HG03045 (cell line): ENCODE data around the gene MNT.
A peak's percentile ranks its signal among the peaks of the same experiment; 100 is the strongest.

Experiments used
- ATAC-seq: cut with Tn5 transposase; IDR thresholded peaks from one replicate; pipeline ENCODE4 v1.9.1; 2021; ENCODE audit warnings: mild to moderate bottlenecking, moderate library complexity; ENCODE audit not compliant: unreplicated experiment

MNT gene

GRCh38 chr17:2396568-2397246 is 4.2 kb downstream of the MNT start:
- ATAC-seq: no peak

- ATAC-seq: no peak
Measured at GRCh38 chr17:2396192-2396567, 4.7 kb downstream of the MNT start.

GRCh38 chr17:2395258-2396181 is 5.3 kb downstream of the MNT start:
- ATAC-seq: no peak

GRCh38 chr17:2394775-2395201 is 6.1 kb downstream of the MNT start:
- ATAC-seq: no peak

- ATAC-seq: no peak
Measured at GRCh38 chr17:2393954-2394749, 6.7 kb downstream of the MNT start.

- peak; percentile 42 for ATAC-seq
Measured at GRCh38 chr17:2393174-2393953, 7.5 kb downstream of the MNT start.

- ATAC-seq: peak; percentile 58
Measured at GRCh38 chr17:2392252-2393173, 8.3 kb downstream of the MNT start.

- ATAC-seq: no peak
Measured at GRCh38 chr17:2391597-2392251, 9.1 kb downstream of the MNT start.

GRCh38 chr17:2390199-2390836 is 10.5 kb downstream of the MNT start:
- ATAC-seq: no peak

GRCh38 chr17:2388683-2389055 is 12.2 kb downstream of the MNT start:
- ATAC-seq: no peak

GRCh38 chr17:2388020-2388682 is 12.7 kb downstream of the MNT start:
- ATAC-seq: no peak

- ATAC-seq: no peak
Measured at GRCh38 chr17:2387086-2388019, 13.5 kb downstream of the MNT start.

- no peak for ATAC-seq
Measured at GRCh38 chr17:2386400-2387085, 14.3 kb downstream of the MNT start.

GRCh38 chr17:2385240-2386210 is 15.3 kb downstream of the MNT start:
- ATAC-seq: no peak

- no peak for ATAC-seq
Measured at GRCh38 chr17:2384439-2385127, 16.3 kb downstream of the MNT start.
